GM19099 (cell line): ENCODE measurements around the gene GABRQ.
"Not testable (repeated sequence)": the region's sequence is repeated elsewhere in the genome, so short reads cannot be mapped to it uniquely, and the experiment has no call there.

Experiments used
- POLR2A ChIP-seq: IDR thresholded peaks from 3 replicates; pipeline ENCODE4 v1.6.1; 2011; ENCODE audit warnings: low read depth; ENCODE audit not compliant: insufficient read length; ENCODE audit errors: extremely low read depth

Gene GABRQ

GRCh38 chrX:152642931-152643564 lies 5.4 kb downstream of the GABRQ start:
- TF ChIP-seq POLR2A = no peak

DNA sequence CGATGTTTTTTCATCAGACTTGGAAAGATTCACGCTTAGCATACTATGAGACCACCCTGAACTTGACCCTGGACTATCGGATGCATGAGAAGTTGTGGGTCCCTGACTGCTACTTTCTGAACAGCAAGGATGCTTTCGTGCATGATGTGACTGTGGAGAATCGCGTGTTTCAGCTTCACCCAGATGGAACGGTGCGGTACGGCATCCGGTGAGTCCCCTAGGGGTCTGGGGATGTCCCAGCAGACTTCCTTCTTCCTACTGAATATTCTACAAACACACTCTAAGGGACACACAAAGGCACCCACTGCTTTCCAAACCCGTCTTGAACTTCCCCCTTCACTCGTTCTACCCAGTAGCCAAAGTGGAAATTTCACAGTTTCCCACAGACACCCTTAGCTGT lies 9.3 kb downstream of the GABRQ start:
- no peak for TF ChIP-seq POLR2A

GRCh38 chrX:152647978-152648377 lies 10.3 kb downstream of the GABRQ start:
- no peak for TF ChIP-seq POLR2A

- no peak for TF ChIP-seq POLR2A
These were observed 14.4 kb downstream of the GABRQ start for GRCh38 chrX:152652060-152652459.

- TF ChIP-seq POLR2A = no peak
These were observed 14.8 kb downstream of the GABRQ start for GRCh38 chrX:152652467-152652866.

DNA sequence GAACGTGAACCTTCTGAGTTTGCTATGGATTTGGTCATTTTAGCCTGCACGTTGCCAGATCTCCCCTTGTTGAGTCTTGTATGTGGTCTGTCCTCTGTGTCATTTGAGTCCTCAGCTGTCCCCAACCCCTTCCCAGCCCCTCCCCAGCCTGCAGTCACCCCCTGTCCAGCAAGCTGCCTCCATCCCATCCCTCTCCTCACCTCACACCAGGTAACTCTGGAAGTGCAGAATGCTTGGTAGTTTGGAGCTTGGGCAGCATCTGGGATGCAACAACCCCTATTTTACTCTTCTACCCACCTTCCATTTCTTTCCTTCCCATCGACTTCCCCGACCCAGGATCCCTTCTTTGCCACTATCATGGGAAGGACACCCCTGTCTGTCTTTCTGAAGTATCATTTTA lies 18.4 kb downstream of the GABRQ start:
- no peak for TF ChIP-seq POLR2A

- no peak for TF ChIP-seq POLR2A
These were observed 19.2 kb downstream of the GABRQ start for GRCh38 chrX:152656890-152657289.

DNA sequence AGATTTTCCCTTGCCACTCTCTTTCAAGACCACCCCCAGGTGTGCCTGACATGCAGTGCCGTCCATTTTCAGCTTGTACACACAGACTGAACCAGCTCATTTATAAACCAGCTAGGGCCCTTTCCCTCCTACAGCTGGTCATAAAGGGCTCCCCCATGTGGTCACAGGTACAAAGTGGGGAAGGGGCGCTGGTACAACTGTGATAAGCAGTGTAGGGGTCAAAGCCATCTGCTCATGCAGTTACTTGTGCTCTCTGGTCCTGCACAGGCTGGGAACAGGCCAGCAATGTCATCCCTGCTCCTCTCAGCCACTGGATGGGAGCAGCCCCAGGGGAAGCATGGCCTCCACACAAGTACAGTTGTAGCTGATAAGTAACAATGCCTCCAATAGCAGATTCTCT lies 20.6 kb downstream of the GABRQ start:
- no peak for TF ChIP-seq POLR2A

- TF ChIP-seq POLR2A = no peak
These were observed 25.4 kb downstream of the GABRQ start for GRCh38 chrX:152663086-152663485.

- TF ChIP-seq POLR2A = no peak
These were observed 36.4 kb downstream of the GABRQ start for GRCh38 chrX:152674135-152674534.

GRCh38 chrX:152697952-152698931 lies 60.5 kb downstream of the GABRQ start, which contains the start of gene MAGEA3:
TSS of gene MAGEA3 (plus strand) at chrX:152698794. CDS start at chrX:152700833, 2,039 bp downstream.
- not testable (repeated sequence) for TF ChIP-seq POLR2A
